GM19438 (cell line): ENCODE measurements around the gene FMO1.
"Not testable (repeated sequence)": the region's sequence is repeated elsewhere in the genome, so short reads cannot be mapped to it uniquely, and the experiment has no call there.

Experiments
- ATAC-seq: cut with Tn5 transposase; IDR thresholded peaks from one replicate; pipeline ENCODE4 v1.9.1; 2021; ENCODE audit warnings: low read depth; ENCODE audit not compliant: unreplicated experiment

Gene FMO1

DNA sequence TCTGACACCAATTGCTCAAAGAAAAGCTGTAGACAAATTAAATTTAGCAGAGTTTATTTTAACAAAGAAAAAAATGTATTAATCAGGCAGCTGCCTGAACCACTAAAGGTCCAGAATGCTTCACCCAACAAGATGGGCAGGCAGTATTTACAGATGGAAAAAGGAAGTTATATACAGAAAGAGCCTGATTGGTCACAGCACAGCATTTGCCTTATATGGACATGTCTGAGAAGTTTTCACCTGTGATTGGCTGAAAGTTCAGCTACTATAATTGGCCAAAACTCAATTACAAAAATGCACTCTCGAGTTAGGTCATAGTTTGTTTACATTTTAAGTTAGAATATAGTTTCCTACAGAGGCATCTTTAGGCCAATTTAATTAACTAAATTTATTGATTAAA, 15.1 kb upstream of the FMO1 start:
- no peak for ATAC-seq

DNA sequence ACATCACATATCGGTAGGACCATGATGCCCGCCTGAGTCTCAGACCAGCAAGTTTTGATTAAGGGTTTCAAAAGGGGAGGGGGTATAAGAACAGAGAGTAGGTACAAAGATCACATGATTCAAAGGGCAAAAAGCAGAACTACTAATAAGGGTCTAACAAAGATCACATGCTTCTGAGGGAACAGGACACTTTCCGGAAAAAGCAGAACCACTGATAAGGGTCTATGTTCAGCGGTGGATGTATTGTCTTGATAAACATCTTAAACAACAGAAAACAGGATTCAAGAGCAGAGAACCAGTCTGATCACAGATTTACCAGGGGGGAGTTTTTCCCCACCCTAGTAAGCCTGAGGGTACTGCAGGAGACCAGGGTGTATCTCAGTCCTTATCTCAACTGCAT, 12.1 kb upstream of the FMO1 start:
- ATAC-seq = not testable (repeated sequence)

DNA sequence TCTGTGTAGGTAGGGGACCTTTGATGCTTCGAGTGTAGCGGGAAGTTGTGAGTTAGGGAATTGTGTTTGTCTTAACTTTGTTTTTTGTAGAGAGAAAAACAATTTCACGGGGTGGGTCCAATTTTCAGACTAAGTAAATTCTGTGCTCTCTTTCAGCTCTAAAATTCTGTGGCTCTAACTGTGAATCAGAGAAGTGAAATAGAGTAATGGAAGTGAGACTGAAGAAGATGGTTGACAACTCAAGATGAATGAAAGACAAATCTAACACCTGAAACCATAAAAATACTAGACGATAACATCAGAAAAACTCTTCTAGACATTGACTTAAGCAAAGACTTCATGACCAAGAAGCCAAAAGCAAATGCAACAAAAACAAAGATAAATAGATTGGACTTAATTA, 4.4 kb upstream of the FMO1 start:
- no peak for ATAC-seq

DNA sequence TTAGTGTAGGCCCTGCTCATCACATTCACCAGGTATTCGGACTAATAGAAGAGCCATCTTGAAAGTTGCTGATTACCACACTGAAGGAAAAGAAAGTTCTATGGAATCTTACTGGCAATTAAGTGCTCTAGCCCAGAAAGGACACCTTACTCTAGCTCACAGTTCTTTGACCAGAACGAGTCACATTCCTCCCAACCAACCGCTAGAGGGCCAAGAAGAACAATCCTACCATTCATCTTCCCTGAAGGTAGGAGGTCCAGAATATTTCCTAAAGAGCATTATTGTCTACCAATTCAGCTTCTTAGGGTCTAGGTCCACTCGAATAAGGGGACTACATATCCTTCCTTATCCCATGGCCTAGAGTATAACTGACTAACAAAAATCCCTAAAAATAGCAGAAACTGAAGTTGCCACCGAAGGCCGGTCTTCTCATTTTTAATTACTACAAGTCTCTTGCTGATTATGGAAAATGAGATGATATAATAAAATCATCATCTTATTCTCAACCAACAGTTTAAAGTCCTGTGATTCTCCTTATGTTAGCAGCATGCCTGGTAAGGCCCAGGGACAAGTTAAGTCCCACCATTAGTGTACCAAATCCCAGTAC, 2.7 kb upstream of the FMO1 start:
- ATAC-seq = peak; percentile 78

DNA sequence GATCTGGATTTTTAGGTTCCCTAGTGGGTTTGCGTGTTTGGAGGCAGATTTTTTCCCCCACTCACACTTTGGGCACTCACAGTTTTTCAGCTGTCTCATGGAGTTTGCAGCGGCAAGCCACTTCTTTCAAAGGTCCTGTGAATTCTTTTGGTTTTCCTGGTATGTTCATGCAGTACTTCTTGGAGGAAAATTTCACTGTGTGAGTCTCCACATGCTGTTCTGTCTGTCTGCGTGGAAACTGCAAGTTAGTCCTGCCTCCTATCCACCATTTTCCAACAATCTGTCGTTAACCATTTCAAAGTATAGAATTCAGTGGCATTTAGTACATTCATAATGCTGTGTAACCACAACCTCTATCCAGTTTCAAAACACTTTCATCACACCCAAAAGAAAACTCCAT, 793 bp upstream of the FMO1 start:
- no peak for ATAC-seq

DNA sequence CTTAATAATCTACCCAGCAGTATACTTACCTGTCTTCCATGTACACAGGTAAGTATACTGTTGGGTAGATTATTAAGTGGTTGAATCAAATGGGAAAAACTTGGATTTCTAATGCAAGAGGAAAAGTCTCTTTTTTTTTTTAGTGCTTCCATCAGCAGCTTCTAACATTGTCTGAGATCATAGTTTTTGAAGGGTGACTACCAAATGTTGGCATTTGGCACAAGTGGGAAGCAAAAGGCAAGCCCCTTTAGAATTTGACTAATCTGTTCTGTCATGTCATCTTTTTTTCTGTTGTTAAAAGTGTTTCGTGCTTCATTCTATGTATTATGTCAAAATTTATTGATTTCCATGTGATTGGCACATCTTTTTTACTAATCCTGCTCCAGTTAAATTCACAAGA, 547 bp downstream of the FMO1 start:
- ATAC-seq = no peak

DNA sequence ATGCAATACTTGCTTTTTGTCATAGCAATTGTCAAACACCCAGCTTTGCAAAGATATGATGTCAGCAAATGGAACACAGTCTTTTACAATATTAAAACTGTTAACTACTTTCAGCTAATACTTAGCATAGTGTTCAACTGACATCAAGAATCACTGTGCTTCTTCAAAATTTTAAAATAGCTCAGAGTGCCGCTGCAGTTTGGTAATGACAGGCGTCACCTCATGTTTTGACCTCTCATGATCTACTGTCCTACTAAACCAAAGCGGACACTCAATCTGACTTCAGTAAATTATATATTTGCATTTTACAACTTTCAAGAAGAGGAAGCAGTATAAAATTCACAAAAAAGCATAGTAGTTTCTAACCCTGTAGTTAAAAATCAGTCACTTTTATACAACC, 2.0 kb downstream of the FMO1 start:
- no peak for ATAC-seq

DNA sequence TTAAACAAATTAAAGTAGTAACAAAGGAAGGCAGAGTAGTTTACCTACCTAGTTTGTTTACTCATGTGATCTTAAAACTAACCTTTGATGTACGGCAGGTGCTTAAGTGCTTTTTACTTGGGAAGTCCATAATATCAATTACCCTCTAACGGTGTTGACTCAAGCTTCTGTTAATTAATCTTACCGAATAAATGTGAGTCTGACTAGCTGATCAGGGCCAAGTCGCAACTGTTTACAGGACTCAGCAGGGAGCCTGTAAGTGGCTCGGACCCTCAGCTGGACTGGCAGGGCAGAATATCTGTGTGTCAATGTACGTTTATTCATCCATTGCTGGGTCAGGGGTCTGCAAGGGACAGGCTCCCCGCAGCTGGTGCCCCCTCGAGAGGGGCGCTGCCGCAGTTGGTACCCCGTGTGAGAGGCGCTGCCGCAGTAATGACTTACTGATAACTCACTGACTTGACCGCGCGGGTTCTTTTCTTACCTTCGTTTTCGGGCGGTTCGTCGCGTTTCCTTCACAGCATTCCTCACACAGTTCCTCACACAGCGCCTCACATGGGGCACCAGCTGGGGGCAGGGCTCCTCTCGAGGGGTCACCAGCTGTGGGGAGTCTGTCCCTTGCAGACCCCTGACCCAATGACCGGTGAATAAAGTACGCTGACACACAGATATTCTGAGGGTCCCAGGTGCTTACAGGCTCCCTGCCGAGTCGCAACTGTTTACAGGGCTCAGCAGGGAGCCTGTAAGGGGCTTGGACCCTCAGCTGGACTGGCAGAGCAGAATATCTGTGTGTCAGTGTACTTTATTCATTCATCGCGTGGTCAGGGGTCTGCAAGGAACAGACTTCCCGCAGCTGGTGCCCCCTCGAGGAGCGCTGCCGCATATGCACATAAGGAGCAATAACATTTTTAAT, 3.0 kb downstream of the FMO1 start:
- peak; percentile 65 for ATAC-seq

DNA sequence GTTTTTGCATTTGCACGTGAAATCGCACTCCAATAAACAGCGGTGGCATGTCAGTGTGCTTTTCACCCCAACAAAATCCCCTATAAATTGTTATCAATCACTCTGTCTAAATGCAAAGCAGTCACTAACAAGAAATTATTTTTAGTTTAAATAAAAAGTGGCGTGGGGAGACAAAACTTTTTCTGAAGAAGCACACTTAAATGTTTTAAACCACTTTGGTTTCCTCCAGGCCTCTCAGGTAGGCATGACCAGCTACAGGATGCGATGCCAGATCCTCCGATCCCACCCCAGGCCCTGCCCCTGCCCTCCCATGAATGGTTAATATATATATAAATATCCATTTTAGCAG, 3.6 kb downstream of the FMO1 start:
- no peak for ATAC-seq

DNA sequence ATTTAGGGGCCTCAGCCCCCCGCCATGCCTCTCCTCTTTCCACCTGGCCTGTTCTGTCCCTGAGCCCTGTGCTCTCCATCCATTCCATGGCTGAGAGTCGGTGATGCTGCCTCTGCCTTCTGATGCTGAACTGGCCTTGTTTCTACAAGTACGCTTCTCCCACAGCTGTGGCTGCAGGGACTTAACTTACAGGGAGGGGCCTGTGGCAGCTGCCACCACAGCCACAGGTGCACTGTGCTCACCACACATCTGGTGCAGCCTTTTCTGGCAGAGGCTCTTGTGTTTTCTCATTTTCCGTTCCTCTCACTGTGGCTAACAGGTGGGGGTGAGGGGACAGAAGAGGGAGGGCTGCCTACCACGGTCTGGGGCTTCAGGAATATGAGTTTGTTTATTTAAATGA, 4.2 kb downstream of the FMO1 start:
- ATAC-seq = peak; percentile 92

DNA sequence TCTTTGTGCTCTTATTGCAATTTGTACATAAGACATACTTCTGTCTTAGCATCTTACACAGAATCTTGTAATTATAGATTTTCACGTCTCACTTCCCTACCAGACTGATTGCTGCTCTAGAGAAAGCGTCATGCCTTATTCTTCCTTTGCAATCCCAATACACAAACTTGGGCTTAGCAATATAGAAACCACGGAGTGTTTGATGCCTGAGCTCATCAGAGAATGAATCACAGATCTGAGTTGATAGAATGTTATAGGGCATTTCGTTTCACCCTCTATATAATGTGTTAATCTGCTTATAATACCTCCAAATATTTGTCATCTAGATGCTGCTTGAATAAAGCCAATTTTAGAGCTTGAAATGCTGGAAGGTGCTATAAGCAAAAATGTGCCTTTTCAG, 6.6 kb downstream of the FMO1 start:
- no peak for ATAC-seq

DNA sequence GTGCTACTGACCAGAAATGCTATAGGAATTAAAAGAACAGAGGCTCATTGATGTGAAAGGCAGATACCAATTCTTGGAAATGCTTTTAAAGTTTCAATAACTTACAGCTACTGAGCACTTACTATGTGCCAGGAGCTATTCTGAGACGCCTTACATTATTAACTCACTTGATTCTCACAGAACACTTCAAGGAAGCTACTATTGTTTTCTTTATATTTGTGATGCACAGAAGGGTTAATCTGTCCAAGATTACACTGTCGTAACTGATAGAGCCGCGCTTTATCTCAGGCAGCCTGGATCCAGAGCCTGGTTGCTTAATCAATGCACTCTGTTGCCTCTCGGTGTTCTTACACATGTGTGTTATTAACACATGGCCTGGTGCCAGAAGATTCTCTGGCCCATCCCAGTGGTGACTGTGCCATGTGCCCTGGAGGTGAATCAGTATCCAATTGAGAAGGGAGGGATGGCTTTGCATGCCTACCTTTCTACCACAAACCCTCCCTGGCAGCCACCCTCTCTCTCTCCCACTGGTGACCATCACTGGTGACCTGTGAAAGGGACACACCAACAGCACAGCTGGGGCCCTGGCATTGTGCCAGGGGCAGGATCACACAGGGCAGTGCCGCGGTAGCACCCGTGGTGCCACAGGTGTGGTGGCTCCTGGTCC, 8.8 kb downstream of the FMO1 start:
- ATAC-seq = no peak

DNA sequence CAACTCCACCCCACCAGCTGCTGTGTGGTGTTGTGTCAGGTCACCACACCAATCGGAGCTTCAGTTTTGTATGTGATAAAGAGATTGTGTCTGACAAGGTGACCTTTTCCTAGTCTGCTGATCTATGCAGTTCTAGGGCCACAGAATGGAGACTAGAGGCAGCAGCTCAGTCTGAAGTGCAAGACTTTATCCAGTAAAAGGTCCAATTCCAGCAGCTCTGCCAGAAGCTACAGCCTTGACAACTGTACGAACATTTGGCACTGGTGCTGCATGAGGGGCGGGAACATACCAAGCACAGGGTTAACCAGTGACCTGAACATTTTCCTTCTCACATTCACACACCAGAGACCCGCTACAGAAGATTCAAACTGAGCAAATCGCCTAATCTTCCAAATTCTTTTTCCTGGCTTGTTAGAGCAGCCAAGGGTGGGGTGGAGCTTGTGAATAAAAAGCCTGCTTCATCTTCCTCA, 9.3 kb downstream of the FMO1 start:
- ATAC-seq = no peak

DNA sequence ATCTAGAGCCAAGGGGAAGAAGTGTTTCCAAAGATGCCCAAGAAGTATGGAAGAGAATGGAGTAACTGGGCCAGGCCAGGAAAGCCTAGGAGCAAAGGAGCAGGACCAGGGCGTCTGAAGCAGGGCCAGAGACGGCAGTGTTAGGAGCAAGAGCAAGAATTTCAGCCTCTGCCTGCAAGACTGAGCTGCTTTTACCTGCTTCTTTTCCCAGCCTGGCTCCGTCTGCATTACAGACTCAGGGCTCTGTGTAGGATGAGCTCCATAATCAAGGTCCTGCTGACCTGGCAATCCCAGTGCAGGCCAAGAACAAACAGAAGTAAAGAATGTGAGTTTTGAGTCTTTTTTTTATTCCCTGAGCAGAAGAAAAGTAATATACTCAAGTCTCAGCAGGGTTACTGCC, 10.1 kb downstream of the FMO1 start:
- no peak for ATAC-seq

DNA sequence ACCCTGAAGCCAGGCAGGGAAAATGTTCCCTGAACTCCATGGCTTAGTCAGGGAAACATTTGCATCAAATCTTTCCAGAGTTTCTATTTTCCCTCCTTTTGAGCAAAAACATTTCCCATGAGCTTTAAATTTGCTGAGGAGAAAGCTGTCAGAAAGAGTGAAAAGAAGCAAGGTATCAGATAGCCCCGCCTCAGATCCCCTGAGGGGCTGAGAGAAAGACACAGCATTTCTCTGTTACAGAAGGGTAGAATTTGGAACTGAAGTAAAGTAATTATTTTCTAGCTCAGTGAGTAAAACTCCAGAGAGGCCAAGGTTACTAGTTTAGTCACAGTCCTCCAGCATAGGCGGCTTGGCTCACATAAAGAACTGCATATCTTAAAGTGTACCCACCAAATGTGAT, 10.6 kb downstream of the FMO1 start:
- no peak for ATAC-seq

DNA sequence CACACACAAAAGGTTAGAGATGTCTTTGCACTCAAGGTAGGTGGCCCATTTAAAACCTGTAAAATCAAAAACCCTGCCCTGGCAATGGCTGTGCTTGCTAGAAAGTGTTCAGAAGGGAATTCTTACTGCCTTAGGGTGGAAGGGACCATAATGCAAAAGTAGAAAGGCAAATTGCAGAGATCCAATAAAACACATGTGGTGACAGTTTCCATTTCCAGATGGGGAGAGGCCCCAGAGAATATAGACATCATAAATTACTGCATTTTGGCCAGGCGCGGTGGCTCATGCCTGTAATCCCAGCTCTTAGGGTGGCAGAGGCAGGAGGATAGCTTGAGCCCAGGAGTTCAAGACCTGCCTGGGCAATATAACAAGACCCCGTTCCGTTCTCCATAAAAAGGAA, 13.0 kb downstream of the FMO1 start:
- ATAC-seq = no peak

DNA sequence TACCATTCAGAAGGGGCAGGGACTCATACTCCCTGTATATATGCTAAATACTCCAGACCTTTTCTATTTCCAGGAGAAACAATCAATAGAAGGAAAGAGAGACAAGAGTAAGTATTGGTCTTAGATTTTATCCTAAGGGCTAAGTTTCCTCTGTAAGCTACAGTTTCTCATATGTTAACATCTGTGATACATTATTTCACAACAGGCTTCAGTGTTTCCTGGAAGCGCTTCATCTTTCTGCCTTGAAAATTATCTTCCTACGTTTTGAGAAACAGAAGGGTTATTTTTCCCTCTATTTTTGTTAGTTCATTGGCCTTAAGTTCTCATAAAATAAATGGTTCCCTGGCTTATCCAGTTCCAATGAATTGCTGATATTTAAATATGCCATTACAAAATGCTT, 15.6 kb downstream of the FMO1 start:
- no peak for ATAC-seq

DNA sequence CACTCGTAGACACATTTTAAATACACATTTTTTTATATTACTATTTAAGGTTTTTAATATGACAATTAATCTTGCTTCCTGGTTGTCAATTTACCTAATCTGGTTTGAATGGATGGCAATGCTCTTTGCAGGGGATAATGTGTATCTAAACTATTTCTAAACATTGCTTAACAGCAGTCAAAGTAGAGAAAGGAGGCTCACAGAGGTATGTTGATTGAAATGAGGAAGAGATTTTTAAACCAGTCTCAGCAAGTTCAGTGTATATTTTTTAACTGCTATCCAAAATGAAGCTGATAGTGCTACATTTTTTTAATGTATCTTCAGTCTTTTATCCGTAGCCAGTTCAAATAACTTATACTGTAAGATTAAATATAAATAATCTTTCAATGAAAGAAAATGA, 17.4 kb downstream of the FMO1 start:
- ATAC-seq = no peak

DNA sequence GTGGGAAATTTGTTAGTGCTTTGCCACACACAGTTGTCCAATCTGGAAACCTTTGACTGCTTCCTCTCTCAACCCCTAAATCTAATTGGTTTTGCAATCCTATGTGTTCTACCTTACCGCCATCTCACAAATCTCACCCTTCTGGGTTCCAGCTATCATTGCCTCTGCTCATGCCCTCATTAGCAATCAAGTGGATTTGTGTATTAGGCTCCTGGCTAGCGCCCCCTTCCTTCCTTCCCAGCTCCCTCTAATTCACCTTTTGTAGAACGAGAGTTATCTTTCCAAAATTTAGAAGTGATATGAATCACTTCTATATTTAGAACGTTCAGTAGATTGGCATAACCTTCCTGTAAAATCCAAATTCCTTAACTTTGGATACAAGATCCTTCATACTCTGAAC, 18.6 kb downstream of the FMO1 start:
- ATAC-seq = no peak

DNA sequence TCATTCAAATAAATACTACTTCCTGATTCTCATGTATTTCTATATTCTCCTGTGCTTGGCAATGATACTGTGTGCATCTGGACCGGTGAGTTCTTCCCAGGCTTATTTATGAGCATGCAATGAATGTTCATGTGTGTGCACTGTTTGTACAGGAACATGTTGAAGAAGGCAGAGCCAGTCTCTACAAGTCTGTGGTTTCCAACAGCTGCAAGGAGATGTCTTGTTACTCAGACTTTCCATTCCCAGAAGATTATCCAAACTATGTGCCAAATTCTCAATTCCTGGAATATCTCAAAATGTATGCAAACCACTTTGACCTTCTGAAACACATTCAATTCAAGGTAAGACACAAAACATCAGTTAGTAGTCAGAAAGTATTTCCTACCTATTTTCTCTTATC, 19.1 kb downstream of the FMO1 start:
- no peak for ATAC-seq

DNA sequence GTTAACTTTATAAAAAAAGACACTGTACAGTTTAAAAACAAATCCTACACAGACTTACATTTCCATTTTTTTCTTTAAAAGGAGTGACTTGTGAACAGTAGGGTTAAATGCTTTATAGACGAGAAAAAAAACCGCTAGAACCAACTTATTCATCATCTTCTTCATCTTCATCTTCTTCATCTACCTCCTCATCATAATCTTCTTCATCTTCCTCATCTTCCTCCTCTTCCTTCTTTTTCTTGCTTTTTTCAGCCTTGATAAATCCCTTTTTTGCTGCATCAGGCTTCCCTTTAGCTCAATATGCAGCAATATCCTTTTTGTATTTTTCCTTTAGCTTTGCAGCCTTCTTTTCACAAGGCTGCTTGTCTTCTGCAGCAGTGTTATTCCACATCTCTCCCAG, 22.5 kb downstream of the FMO1 start:
- ATAC-seq = no peak

DNA sequence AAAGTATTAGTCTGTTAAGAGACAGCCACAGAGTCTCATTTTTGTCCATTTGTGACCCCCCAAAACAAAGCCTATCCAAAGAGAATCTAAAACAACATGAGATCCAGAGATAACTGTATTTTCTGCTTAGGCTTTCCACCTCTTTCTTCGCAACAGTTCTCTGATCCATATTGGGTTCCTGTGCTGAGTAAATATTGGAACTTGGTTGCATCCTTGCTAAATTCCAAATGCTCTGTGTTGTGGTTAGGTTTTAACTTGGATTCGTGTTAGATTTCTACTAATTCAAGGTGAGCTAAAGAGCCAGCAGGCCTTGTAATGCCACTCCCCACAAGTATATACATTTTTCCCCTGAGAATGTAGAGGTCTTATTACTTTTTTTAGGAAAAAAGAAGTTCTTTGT, 29.2 kb downstream of the FMO1 start:
- ATAC-seq = no peak
